Measurements from ENCODE around the gene METTL24.

METTL24 gene

GRCh38 chr6:110395221-110395620 is 37.1 kb upstream of the METTL24 start:
- no peak for TF ChIP-seq CTCF (IDR thresholded peaks at IDR 0.05; ENCODE audit: low read depth, low read length)
- no peak overlapping the region for H3K4me3 ChIP-seq (ENCODE audit: low read depth, low read length)

GRCh38 chr6:110394409-110394808 is 36.3 kb upstream of the METTL24 start:
- TF ChIP-seq CTCF (IDR thresholded peaks at IDR 0.05; ENCODE audit: low read depth, low read length) = no peak
- H3K4me3 ChIP-seq (ENCODE audit: low read depth, low read length) = no peak overlapping the region

- TF ChIP-seq CTCF (IDR thresholded peaks at IDR 0.05; ENCODE audit: low read depth, low read length) = no peak
Observed at GRCh38 chr6:110392727-110393126, 34.6 kb upstream of the METTL24 start.

GRCh38 chr6:110390404-110390803 is 32.3 kb upstream of the METTL24 start:
- no peak overlapping the region for H3K4me3 ChIP-seq (ENCODE audit: low read depth, low read length)
- no peak for TF ChIP-seq CTCF (IDR thresholded peaks at IDR 0.05; ENCODE audit: low read depth, low read length)

More at GRCh38 chr6:110392727-110393126, 34.6 kb upstream of the METTL24 start:
- H3K4me3 ChIP-seq (ENCODE audit: low read depth, low read length) = no peak overlapping the region

- no peak overlapping the region for H3K4me3 ChIP-seq (ENCODE audit: low read depth, low read length)
- TF ChIP-seq CTCF (IDR thresholded peaks at IDR 0.05; ENCODE audit: low read depth, low read length) = no peak
Observed at GRCh38 chr6:110389689-110390382, 31.7 kb upstream of the METTL24 start.

- H3K4me3 ChIP-seq (ENCODE audit: low read depth, low read length) = no peak overlapping the region
- TF ChIP-seq CTCF (IDR thresholded peaks at IDR 0.05; ENCODE audit: low read depth, low read length) = no peak
Observed at GRCh38 chr6:110387986-110388385, 29.8 kb upstream of the METTL24 start.

GRCh38 chr6:110385458-110385863 is 27.3 kb upstream of the METTL24 start:
- no peak overlapping the region for H3K4me3 ChIP-seq (ENCODE audit: low read depth, low read length)
- TF ChIP-seq CTCF (IDR thresholded peaks at IDR 0.05; ENCODE audit: low read depth, low read length) = no peak

All from WI38 (cell line).